ENCODE results near the gene PLXNB2. TPM values are rescaled to one million over a fixed set of nuclear protein-coding genes. Genes with fewer than 3 reads are reported as not detected.

Gene PLXNB2
- polyA plus RNA-seq, 1 donor from 2014 or later: 38.6 TPM

- no peaks in the 10 kb centered on the region for H3K36me3 ChIP-seq (ENCODE audit: insufficient read depth, low read length)
- H3K4me3 ChIP-seq (ENCODE audit: low read length): no peak overlapping the region
- H4K20me1 ChIP-seq (ENCODE audit: insufficient read depth): no peaks in the 10 kb centered on the region
- H3K9me2 ChIP-seq (ENCODE audit: insufficient read depth, low read length): no peaks in the 10 kb centered on the region
- H3K9ac ChIP-seq (ENCODE audit: low read length): no peak overlapping the region
- no peaks in the 10 kb centered on the region for H3K9me3 ChIP-seq (ENCODE audit: low read length)
- no peaks in the 10 kb centered on the region for H3K27me3 ChIP-seq (ENCODE audit: insufficient read depth, low read depth, low read length)
- TF ChIP-seq TAF1 (IDR thresholded peaks at IDR 0.05; ENCODE audit: low read depth) (no peak), SMC3 (conservative IDR thresholded peaks at IDR 0.05; ENCODE audit: poor library complexity) (no peak), CTCF (IDR thresholded peaks at IDR 0.05; ENCODE audit: poor library complexity, severe bottlenecking) (no peak), RAD21 (conservative IDR thresholded peaks at IDR 0.05) (no peak)
- peaks cover 6% of the 10 kb centered on the region for H3K79me2 ChIP-seq (replicated peaks; ENCODE audit: insufficient read depth, low read length)
- H2AFZ ChIP-seq (ENCODE audit: low read depth, low read length): no peak overlapping the region
- H3K27ac ChIP-seq (ENCODE audit: low read length): no peak overlapping the region
- no peak overlapping the region for H3K4me2 ChIP-seq (ENCODE audit: low read length)
- H3F3A ChIP-seq (ENCODE audit: insufficient read depth, low read length, poor library complexity, severe bottlenecking): no peaks in the 10 kb centered on the region
Measured at GRCh38 chr22:50233223-50233622, 74.2 kb downstream of the PLXNB2 start.

DNA sequence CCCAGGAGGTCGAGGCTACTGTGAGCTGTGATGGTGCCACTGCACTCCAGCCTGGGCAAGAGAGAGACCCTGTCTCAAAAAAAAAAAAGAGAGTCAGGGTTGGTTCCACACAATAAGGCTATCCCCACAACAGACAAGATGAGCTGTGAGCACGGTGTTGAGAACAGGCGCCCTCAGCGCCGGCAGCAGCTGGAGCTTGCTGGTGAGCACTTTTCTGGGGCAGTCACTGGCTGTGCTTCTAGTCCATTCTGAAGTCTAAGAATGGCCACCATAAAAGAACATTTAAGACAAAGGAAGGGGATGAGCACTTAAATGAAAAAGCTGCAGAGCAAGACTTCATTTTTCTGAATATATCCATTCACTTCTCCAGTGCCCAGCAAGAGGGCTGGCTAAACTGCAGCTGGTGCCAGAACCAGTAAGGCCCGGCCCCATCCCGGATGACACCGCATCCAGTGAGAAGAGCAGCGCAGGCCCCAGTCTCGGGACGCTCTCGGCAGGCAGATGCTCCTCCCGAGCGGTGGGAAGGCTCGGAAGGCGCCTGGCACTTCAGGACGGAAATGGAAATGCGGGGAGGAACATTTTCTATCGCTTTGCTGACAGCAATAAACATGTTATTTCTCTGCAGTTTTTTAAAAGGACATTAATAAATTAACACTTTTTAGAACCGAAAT, 74.8 kb downstream of the PLXNB2 start:
- Histone ChIP-seq H3K4me3 (ENCODE audit: low read length) (no peak overlapping the region), H3K36me3 (ENCODE audit: insufficient read depth, low read length) (no peaks in the 10 kb centered on the region), H4K20me1 (ENCODE audit: insufficient read depth) (no peaks in the 10 kb centered on the region), H3K79me2 (replicated peaks; ENCODE audit: insufficient read depth, low read length) (peaks cover 6% of the 10 kb centered on the region), H3K4me2 (ENCODE audit: low read length) (no peak overlapping the region), H3K27ac (ENCODE audit: low read length) (no peak overlapping the region), H3K27me3 (ENCODE audit: insufficient read depth, low read depth, low read length) (no peaks in the 10 kb centered on the region), H3F3A (ENCODE audit: insufficient read depth, low read length, poor library complexity, severe bottlenecking) (no peaks in the 10 kb centered on the region), H3K9me2 (ENCODE audit: insufficient read depth, low read length) (no peaks in the 10 kb centered on the region), H2AFZ (ENCODE audit: low read depth, low read length) (no peak overlapping the region), H3K9ac (ENCODE audit: low read length) (no peak overlapping the region), H3K9me3 (ENCODE audit: low read length) (no peaks in the 10 kb centered on the region)
- TF ChIP-seq TAF1 (IDR thresholded peaks at IDR 0.05; ENCODE audit: low read depth): no peak

GRCh38 chr22:50229370-50229769, 78.1 kb downstream of the PLXNB2 start:
- H3K9me3 ChIP-seq (ENCODE audit: low read length): no peaks in the 10 kb centered on the region
- H3K36me3 ChIP-seq (ENCODE audit: insufficient read depth, low read length): no peaks in the 10 kb centered on the region
- H4K20me1 ChIP-seq (ENCODE audit: insufficient read depth): no peaks in the 10 kb centered on the region
- H3K4me3 ChIP-seq (ENCODE audit: low read length): no peak overlapping the region
- no peak overlapping the region for H2AFZ ChIP-seq (ENCODE audit: low read depth, low read length)
- H3K9me2 ChIP-seq (ENCODE audit: insufficient read depth, low read length): no peaks in the 10 kb centered on the region
- TF ChIP-seq CTCF (IDR thresholded peaks at IDR 0.05; ENCODE audit: poor library complexity, severe bottlenecking): no peak
- TF ChIP-seq SMC3 (conservative IDR thresholded peaks at IDR 0.05; ENCODE audit: poor library complexity): no peak
- no peak for TF ChIP-seq RAD21 (conservative IDR thresholded peaks at IDR 0.05)
- TF ChIP-seq EP300 (conservative IDR thresholded peaks at IDR 0.05; ENCODE audit: poor library complexity, severe bottlenecking): no peak
- TF ChIP-seq REST (IDR thresholded peaks at IDR 0.05; ENCODE audit: borderline replicate concordance): no peak
- TF ChIP-seq MXI1 (conservative IDR thresholded peaks at IDR 0.05; ENCODE audit: poor library complexity, severe bottlenecking): no peak
- no peak for TF ChIP-seq POLR2AphosphoS5 (IDR thresholded peaks at IDR 0.05)
- no peak for TF ChIP-seq EZH2 (IDR thresholded peaks at IDR 0.05; ENCODE audit: borderline replicate concordance, insufficient read depth, low read length, poor library complexity, severe bottlenecking)
- no peak for TF ChIP-seq TAF1 (IDR thresholded peaks at IDR 0.05; ENCODE audit: low read depth)
- no peak overlapping the region for H3K27ac ChIP-seq (ENCODE audit: low read length)
- H3K9ac ChIP-seq (ENCODE audit: low read length): no peak overlapping the region
- H3K79me2 ChIP-seq (replicated peaks; ENCODE audit: insufficient read depth, low read length): no peaks in the 10 kb centered on the region
- no peaks in the 10 kb centered on the region for H3F3A ChIP-seq (ENCODE audit: insufficient read depth, low read length, poor library complexity, severe bottlenecking)
- no peak overlapping the region for H3K4me2 ChIP-seq (ENCODE audit: low read length)
- no peaks in the 10 kb centered on the region for H3K27me3 ChIP-seq (ENCODE audit: insufficient read depth, low read depth, low read length)

All from neural cell (in vitro differentiated cells).